Activated naive CD4-positive, alpha-beta T cell treated with anti-CD3 and anti-CD28 coated beads, Interleukin-2, amount 50 U/mL, for 16 hours (primary cell): ENCODE measurements around the gene TAS2R39.

ENCODE experiments used
- DNase-seq: peaks from one replicate; pipeline ENCODE4 v3.0.0-alpha.2; 2020

The TAS2R39 gene

GRCh38 chr7:143216686-143217085 is 33.5 kb downstream of the TAS2R39 start:
- DNase-seq, result no peak

GRCh38 chr7:143217806-143218205 is 34.6 kb downstream of the TAS2R39 start:
- DNase-seq, result no peak

DNA sequence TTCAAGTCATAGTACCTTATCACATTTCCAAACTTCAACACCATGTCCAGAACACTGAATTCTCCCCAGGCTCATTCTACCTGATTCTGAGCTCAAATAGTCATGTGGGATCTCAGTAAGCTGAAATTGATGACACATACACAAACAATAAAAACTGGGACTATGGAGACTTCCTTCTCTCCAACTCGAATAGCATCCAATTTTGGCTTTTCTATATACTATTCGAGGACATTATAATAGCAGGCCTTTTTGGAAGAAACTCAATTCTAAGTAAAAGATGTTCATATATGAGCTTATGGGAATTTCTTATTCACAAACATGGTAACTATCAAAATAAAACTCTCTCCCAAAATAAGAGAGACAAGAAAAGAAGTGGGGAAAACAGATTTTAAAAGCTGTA is 38.1 kb downstream of the TAS2R39 start:
- DNase-seq, result no peak

GRCh38 chr7:143221737-143222136 is 38.5 kb downstream of the TAS2R39 start, which contains the start of gene TAS2R40:
Gene TAS2R40 (plus strand): TSS chr7:143222037. CDS start chr7:143222079, 42 bp downstream.
- DNase-seq, result no peak

DNA sequence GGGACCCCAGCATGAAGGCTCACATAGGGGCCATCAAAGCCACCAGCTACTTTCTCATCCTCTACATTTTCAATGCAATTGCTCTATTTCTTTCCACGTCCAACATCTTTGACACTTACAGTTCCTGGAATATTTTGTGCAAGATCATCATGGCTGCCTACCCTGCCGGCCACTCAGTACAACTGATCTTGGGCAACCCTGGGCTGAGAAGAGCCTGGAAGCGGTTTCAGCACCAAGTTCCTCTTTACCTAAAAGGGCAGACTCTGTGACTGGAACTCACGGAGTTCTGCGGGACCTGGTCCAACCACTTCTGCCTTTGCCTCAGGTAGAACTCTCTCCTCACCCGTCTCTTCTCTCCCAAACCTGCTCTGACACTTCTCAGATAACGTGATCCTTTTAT is 39.6 kb downstream of the TAS2R39 start:
- no peak for DNase-seq

DNA sequence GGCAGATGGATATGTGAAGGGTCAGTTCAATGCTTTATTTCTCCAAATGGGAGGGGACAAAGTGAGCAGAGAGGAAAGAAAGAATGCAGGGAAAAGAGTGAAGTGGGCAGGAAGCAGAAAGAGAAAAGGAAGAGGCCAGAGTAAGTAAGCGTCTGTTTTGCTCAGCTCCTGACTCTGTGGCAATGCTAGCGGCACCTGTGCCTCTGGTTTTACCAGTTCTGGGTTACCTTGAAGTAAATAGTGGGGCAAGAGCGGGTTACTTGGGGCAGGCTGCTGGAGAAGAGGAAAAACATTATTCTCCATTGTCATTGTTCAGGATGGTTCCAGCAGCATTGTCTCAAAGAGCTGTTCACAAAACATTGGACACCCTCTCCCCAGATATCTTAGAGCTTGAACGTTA is 40.6 kb downstream of the TAS2R39 start:
- DNase-seq, result no peak

DNA sequence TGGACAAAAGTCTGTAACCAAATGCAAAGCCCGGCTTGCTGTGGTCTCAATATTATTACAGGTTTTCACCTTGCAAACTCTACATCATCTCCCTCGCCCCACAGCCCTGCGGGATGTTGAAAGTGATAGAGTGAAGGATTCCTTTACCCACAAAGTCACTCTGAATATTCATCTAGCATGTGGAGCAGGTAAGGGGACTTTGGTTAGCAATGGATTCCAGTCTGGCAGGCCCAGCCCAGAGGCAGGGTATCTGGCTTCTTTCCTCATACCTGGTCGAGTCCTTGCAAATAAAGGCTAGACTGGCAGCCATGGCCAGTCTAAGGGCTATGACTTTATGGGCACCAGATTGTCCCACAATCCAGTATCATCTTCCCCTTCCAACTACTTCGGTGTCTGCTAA is 41.8 kb downstream of the TAS2R39 start:
- no peak for DNase-seq

DNA sequence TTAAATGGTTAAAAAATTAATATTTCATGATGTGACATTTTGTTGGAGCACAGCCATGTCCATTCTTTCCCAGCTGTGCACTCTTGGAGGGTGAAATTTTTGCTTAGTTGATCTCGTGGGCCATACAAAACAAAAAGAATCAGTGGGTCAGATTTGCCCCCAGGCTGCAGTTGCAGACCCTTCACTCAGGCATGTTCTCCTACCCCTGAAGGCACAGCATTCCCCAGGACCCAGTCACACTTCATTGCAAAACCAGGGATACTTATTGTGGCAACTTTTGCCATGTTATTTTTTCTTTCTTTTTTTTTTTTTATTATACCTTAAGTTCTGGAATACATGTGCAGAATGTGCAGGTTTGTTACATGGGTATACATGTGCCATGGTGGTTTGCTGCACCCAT is 44.6 kb downstream of the TAS2R39 start:
- no peak for DNase-seq

DNA sequence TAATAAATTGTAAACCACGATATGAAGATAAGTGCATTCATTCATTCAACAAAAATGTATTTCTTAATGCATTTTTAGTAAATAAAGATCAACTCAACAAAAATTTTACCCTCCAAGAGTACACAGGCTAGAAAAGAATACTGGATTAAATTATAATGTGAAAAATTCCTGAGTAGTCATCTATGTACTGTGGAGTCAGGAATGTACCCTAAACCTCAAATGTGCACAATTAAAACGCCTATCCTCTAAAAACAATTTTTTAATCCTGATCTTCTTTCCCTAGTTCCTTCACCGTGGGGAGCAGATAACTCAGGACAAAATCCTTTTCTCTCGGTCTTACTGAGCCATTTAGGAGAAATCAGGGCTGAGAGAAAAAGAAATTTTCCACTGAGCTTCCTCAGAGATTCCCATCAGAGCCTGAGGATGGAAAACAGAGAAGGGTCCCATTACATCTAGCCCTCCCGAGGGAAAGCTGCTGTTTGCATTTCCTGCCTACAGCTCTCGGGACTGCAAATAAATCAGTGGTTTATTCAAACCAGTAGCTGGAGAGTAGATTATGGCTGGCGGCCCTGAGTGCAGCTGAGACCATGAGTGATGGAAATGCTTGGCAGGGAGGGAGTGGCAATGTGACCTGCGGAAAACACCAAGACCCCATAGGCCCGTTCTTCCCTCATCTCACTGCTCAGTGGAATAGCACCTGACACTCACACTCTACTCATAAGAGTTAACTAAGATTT is 46.0 kb downstream of the TAS2R39 start:
- DNase-seq, result no peak

- DNase-seq, result no peak
Measured at GRCh38 chr7:143230602-143231457, 47.6 kb downstream of the TAS2R39 start.
